Activated T-cell treated with anti-CD3 and anti-CD28 coated beads, Interleukin-2, amount 50 U/mL, for 72 hours (primary cell): ENCODE measurements around the gene CCDC60. TPM values are rescaled to one million over a fixed set of nuclear protein-coding genes. Genes with fewer than 3 reads are reported as not detected.

Source experiments
- ATAC-seq, 2 donors: fragments of 150-1000 bp; cut with Tn5 transposase; replicated peaks in 1 of 2; 2 replicates each; pipeline ENCODE4 v1.10.0; 2021; ENCODE audit warnings: moderate library complexity in 2 of 2, mild to moderate bottlenecking in 1 of 2
- DNase-seq, 2 donors: peaks; one replicate each; pipeline ENCODE4 v3.0.0; 2021 to 2022; ENCODE audit warnings: mixed read lengths in 1 of 2
- H3K27ac Mint-ChIP-seq: one replicate; pipeline ENCODE4 v1.8.0; 2022; ENCODE audit warnings: mild to moderate bottlenecking, moderate library complexity, mixed read lengths
- H3K27me3 Mint-ChIP-seq: one replicate; pipeline ENCODE4 v1.8.0; 2022; ENCODE audit warnings: low read depth, mixed read lengths
- H3K36me3 Mint-ChIP-seq, 2 donors: one replicate each; pipeline ENCODE4 v1.8.0; 2022; ENCODE audit warnings: mixed read lengths in 2 of 2, mild to moderate bottlenecking in 1 of 2; ENCODE audit not compliant: insufficient read depth in 2 of 2
- H3K4me1 Mint-ChIP-seq: one replicate; pipeline ENCODE4 v1.8.0; 2022; ENCODE audit warnings: low read depth, mixed read lengths
- H3K4me3 Mint-ChIP-seq, 2 donors: one replicate each; pipeline ENCODE4 v1.8.0; 2022; ENCODE audit warnings: mild to moderate bottlenecking in 2 of 2, mixed read lengths in 2 of 2, moderate library complexity in 2 of 2
- H3K9me3 Mint-ChIP-seq, 2 donors: one replicate each; pipeline ENCODE4 v1.8.0; 2022; ENCODE audit warnings: mixed read lengths in 2 of 2
- total RNA-seq, 2 donors: library from RNA; stranded (reverse); gene quantifications; one replicate each; pipeline ENCODE4 v1.2.3, GENCODE V29; 2022

CCDC60 gene
- total RNA-seq, 2 donors from 2014 or later, result not detected

GRCh38 chr12:119312904-119313303 lies 21.6 kb upstream of the CCDC60 start:
- no peaks in the 10 kb centered on the region for H3K4me1 Mint-ChIP-seq
- H3K27ac Mint-ChIP-seq, result no peak overlapping the region
- H3K9me3 Mint-ChIP-seq, result peaks cover 0 to 2% of the 10 kb centered on the region in 2 donors
- no peaks in the 10 kb centered on the region for H3K27me3 Mint-ChIP-seq
- H3K36me3 Mint-ChIP-seq, result no peaks in the 10 kb centered on the region
- no peak for DNase-seq
- ATAC-seq, result no peak
- no peak overlapping the region for H3K4me3 Mint-ChIP-seq

GRCh38 chr12:119314290-119314689 lies 20.2 kb upstream of the CCDC60 start:
- Mint-ChIP-seq H3K27ac (no peak overlapping the region), H3K27me3 (no peaks in the 10 kb centered on the region), H3K36me3 (no peaks in the 10 kb centered on the region), H3K4me3 (no peak overlapping the region), H3K9me3 (peaks cover 0 to 2% of the 10 kb centered on the region in 2 donors), H3K4me1 (no peaks in the 10 kb centered on the region)
- ATAC-seq, result no peak
- no peak for DNase-seq

GRCh38 chr12:119319638-119320037 lies 14.9 kb upstream of the CCDC60 start:
- H3K27ac Mint-ChIP-seq, result no peak overlapping the region
- no peak for ATAC-seq
- no peaks in the 10 kb centered on the region for H3K36me3 Mint-ChIP-seq
- H3K9me3 Mint-ChIP-seq, result peaks cover 0 to 2% of the 10 kb centered on the region in 2 donors
- DNase-seq, result no peak
- H3K4me1 Mint-ChIP-seq, result no peaks in the 10 kb centered on the region
- no peaks in the 10 kb centered on the region for H3K27me3 Mint-ChIP-seq
- no peak overlapping the region for H3K4me3 Mint-ChIP-seq

- Mint-ChIP-seq H3K27me3 (no peaks in the 10 kb centered on the region), H3K9me3 (peaks cover 0 to 2% of the 10 kb centered on the region in 2 donors), H3K36me3 (no peaks in the 10 kb centered on the region), H3K4me1 (no peaks in the 10 kb centered on the region), H3K4me3 (no peak overlapping the region), H3K27ac (no peak overlapping the region)
- ATAC-seq (no peak), DNase-seq (no peak)
Measured at GRCh38 chr12:119320678-119321077, 13.9 kb upstream of the CCDC60 start.

GRCh38 chr12:119322301-119322723 lies 12.2 kb upstream of the CCDC60 start:
- Mint-ChIP-seq H3K36me3 (no peaks in the 10 kb centered on the region), H3K9me3 (peaks cover 0 to 2% of the 10 kb centered on the region in 2 donors), H3K4me1 (no peaks in the 10 kb centered on the region), H3K4me3 (no peak overlapping the region), H3K27ac (no peak overlapping the region), H3K27me3 (no peaks in the 10 kb centered on the region)
- ATAC-seq (no peak), DNase-seq (no peak)

GRCh38 chr12:119325813-119326212 lies 8.7 kb upstream of the CCDC60 start:
- no peak for ATAC-seq
- Mint-ChIP-seq H3K27me3 (no peaks in the 10 kb centered on the region), H3K36me3 (no peaks in the 10 kb centered on the region), H3K9me3 (peaks cover 0 to 2% of the 10 kb centered on the region in 2 donors), H3K4me1 (no peaks in the 10 kb centered on the region), H3K4me3 (no peak overlapping the region), H3K27ac (no peak overlapping the region)
- no peak for DNase-seq

- ATAC-seq (no peak), DNase-seq (no peak)
- Mint-ChIP-seq H3K9me3 (no peaks in the 10 kb centered on the region), H3K4me1 (no peaks in the 10 kb centered on the region), H3K36me3 (no peaks in the 10 kb centered on the region), H3K4me3 (no peak overlapping the region), H3K27ac (no peak overlapping the region), H3K27me3 (no peaks in the 10 kb centered on the region)
Measured at GRCh38 chr12:119326341-119326740, 8.2 kb upstream of the CCDC60 start.

GRCh38 chr12:119327471-119327870 lies 7.1 kb upstream of the CCDC60 start:
- no peak overlapping the region for H3K4me3 Mint-ChIP-seq
- H3K9me3 Mint-ChIP-seq, result no peaks in the 10 kb centered on the region
- DNase-seq (no peak), ATAC-seq (no peak)
- H3K36me3 Mint-ChIP-seq, result no peaks in the 10 kb centered on the region
- H3K27me3 Mint-ChIP-seq, result no peaks in the 10 kb centered on the region
- H3K27ac Mint-ChIP-seq, result no peak overlapping the region
- no peaks in the 10 kb centered on the region for H3K4me1 Mint-ChIP-seq

GRCh38 chr12:119328111-119328510 lies 6.4 kb upstream of the CCDC60 start:
- Mint-ChIP-seq H3K36me3 (no peaks in the 10 kb centered on the region), H3K27ac (no peak overlapping the region), H3K27me3 (no peaks in the 10 kb centered on the region)

GRCh38 chr12:119338593-119339363 lies 4.2 kb downstream of the CCDC60 start:
- no peaks in the 10 kb centered on the region for H3K4me1 Mint-ChIP-seq
- no peaks in the 10 kb centered on the region for H3K36me3 Mint-ChIP-seq
- ATAC-seq (no peak), DNase-seq (no peak)
- H3K4me3 Mint-ChIP-seq, result no peak overlapping the region
- H3K9me3 Mint-ChIP-seq, result peaks cover 0 to 6% of the 10 kb centered on the region in 2 donors
- no peak overlapping the region for H3K27ac Mint-ChIP-seq
- H3K27me3 Mint-ChIP-seq, result peaks cover 4% of the 10 kb centered on the region

More at GRCh38 chr12:119328111-119328510, 6.4 kb upstream of the CCDC60 start:
- DNase-seq, result no peak
- ATAC-seq, result no peak
- H3K4me1 Mint-ChIP-seq, result no peaks in the 10 kb centered on the region
- H3K9me3 Mint-ChIP-seq, result no peaks in the 10 kb centered on the region
- no peak overlapping the region for H3K4me3 Mint-ChIP-seq

GRCh38 chr12:119340578-119340977 lies 6.0 kb downstream of the CCDC60 start:
- peaks cover 0 to 8% of the 10 kb centered on the region in 2 donors for H3K9me3 Mint-ChIP-seq

GRCh38 chr12:119341020-119341419 lies 6.5 kb downstream of the CCDC60 start:
- Mint-ChIP-seq H3K36me3 (no peaks in the 10 kb centered on the region), H3K9me3 (peaks cover 0 to 8% of the 10 kb centered on the region in 2 donors), H3K4me1 (no peaks in the 10 kb centered on the region), H3K27me3 (peaks cover 4% of the 10 kb centered on the region), H3K4me3 (no peak overlapping the region), H3K27ac (no peak overlapping the region)
- ATAC-seq (no peak), DNase-seq (no peak)

More at GRCh38 chr12:119340578-119340977, 6.0 kb downstream of the CCDC60 start:
- DNase-seq (no peak), ATAC-seq (no peak)
- H3K27me3 Mint-ChIP-seq, result peaks cover 4% of the 10 kb centered on the region
- no peaks in the 10 kb centered on the region for H3K4me1 Mint-ChIP-seq
- H3K27ac Mint-ChIP-seq, result no peak overlapping the region
- no peaks in the 10 kb centered on the region for H3K36me3 Mint-ChIP-seq
- H3K4me3 Mint-ChIP-seq, result no peak overlapping the region

- Mint-ChIP-seq H3K27ac (no peak overlapping the region), H3K9me3 (peaks cover 0 to 8% of the 10 kb centered on the region in 2 donors), H3K36me3 (no peaks in the 10 kb centered on the region), H3K4me1 (no peaks in the 10 kb centered on the region), H3K27me3 (peaks cover 4% of the 10 kb centered on the region), H3K4me3 (no peak overlapping the region)
- ATAC-seq (no peak), DNase-seq (no peak)
Measured at GRCh38 chr12:119341988-119342387, 7.5 kb downstream of the CCDC60 start.

GRCh38 chr12:119343130-119343529 lies 8.6 kb downstream of the CCDC60 start:
- H3K27me3 Mint-ChIP-seq, result peaks cover 4% of the 10 kb centered on the region
- no peak overlapping the region for H3K27ac Mint-ChIP-seq
- DNase-seq, result no peak
- H3K4me3 Mint-ChIP-seq, result no peak overlapping the region
- no peaks in the 10 kb centered on the region for H3K4me1 Mint-ChIP-seq
- no peak for ATAC-seq
- H3K9me3 Mint-ChIP-seq, result peaks cover 0 to 7% of the 10 kb centered on the region in 2 donors
- no peaks in the 10 kb centered on the region for H3K36me3 Mint-ChIP-seq
